NK-92 (cell line): ENCODE data around the gene POLR2C.
A peak's percentile ranks its signal among the peaks of the same experiment; 100 is the strongest.
"Not testable (repeated sequence)": the region's sequence is repeated elsewhere in the genome, so short reads cannot be mapped to it uniquely, and the experiment has no call there.

Source experiments
- DNase-seq: peaks from one replicate; lab custom pipeline; 2025; ENCODE audit not compliant: unreplicated experiment; lab: John Stamatoyannopoulos, UW

POLR2C gene

GRCh38 chr16:57462209-57462977 lies at the start of gene POLR2C:
TSS of gene POLR2C (plus strand) at chr16:57462679. CDS start at chr16:57462725, 46 bp downstream.
- DNase-seq, result peak; percentile 15

DNA sequence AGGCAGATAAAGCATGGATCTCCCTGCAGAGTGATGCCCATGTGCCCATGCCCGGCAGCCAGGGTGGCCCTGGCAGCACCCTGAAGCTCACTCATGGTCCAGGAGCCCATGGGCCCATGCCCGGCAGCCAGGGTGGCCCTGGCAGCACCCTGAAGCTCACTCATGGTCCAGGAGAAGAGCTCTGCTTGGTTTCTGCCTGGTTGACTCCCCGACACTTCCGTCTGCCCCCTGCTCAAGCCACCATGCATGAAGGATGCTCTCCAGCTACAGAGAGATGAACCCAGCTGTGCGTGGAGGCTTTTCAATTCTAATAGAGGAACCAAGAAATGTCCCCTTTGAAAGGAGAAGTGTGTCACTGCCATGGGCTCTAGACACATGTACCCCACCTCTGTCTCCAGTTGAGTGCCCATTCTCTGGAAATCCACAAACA lies 49.2 kb upstream of the POLR2C start:
- DNase-seq, result no peak

- no peak for DNase-seq
These were observed 48.7 kb upstream of the POLR2C start for GRCh38 chr16:57413733-57414132.

- DNase-seq, result no peak
These were observed 46.4 kb upstream of the POLR2C start for GRCh38 chr16:57416084-57416483.

GRCh38 chr16:57419506-57419905 lies 43.0 kb upstream of the POLR2C start:
- no peak for DNase-seq

GRCh38 chr16:57422026-57422944 lies 40.2 kb upstream of the POLR2C start:
- DNase-seq, result no peak

DNA sequence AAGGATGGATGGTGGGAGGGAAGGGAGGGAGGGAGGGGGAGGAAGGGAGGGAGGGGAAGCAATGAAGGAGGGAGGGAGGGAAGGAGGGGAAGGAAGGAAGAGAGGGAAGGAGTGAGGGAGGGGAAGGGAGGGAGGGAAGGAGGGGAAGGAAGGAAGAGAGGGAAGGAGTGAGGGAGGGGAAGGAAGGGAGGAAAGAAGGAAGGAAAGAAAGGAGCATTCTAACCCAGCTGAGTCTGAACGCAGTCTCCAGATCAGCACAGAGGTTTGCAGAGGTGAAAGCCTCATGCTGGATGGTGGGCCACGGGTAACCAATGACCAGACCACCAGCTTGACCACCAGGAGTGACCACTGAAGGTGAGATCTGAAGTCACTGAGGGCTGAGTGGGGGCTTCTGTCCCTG lies 39.3 kb upstream of the POLR2C start:
- no peak for DNase-seq

DNA sequence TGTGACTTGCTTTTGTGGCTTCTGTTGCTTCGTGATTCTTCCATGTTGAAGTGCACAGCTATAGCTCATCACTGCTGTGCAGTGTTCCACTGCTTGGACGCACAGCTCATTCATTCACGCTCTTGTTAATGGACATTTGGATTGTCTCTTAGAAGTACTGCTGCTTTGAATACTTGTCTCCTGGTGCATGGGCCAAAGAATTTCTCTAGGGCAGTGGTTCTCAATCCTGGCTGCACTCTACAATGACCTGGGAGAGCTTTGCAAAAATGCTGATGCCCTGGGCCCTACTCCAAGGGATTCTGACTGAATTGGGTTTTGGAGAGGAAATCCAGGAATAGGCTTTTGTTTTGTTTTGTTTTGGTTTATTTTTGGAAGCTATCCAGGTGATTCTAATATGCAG lies 37.9 kb upstream of the POLR2C start:
- DNase-seq, result no peak

GRCh38 chr16:57426356-57426755 lies 36.1 kb upstream of the POLR2C start:
- no peak for DNase-seq

DNA sequence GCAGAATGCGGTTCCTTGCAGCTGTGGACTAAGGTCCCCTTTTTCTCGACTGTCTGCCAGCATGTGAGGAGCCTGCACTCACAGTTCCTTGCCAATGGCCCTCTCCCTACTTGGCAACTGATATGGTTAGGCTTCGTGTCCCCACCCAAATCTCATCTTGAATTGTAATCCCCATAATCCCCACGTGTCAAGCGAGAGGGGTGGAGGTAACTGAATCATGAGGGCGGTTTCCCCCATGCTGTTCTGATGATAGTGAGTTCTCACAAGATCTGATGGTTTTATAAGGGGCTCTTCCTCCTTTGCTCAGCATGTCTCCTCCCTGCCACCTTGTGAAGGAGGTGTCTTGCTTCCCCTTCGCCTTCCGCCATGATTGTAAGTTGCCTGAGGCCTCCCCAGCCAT lies 35.2 kb upstream of the POLR2C start:
- no peak for DNase-seq

DNA sequence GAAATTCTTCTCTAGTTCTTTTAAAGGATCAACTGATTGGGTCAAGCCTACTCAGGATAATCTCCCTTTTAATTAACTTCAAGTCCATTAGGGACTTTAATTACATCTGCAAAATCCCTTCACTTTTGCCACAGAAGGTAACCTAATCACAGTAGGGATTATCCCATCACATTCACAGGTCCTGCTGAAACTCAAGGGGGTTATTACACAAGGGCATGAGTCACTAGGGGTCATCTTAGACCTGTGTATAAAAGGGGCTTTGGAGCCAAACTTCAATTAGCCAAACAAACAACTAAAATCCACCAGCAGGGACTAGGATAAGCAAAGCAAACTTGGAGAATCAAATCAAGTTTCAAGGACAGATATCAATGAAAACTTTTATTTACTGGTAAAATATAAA lies 34.7 kb upstream of the POLR2C start:
- DNase-seq, result no peak

GRCh38 chr16:57430955-57431354 lies 31.5 kb upstream of the POLR2C start:
- no peak for DNase-seq

DNA sequence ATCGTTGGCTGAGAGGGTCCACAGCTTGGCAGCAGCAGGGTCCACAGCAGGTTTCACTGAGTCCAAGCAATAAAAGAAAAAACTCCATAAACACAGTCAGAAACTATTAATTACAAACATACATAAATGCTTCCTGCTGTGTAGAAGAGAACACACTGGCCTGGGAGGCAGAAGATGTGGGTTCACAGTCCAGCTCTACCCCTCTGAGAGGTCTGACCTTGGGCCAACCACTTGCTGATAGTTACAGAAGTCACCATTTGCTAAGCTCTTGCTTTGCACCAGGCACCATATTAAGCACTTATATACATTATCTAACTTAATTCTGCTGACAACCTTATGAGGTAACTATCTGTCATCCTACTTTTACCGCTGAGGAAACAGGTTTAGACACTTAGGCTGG lies 30.0 kb upstream of the POLR2C start:
- no peak for DNase-seq

DNA sequence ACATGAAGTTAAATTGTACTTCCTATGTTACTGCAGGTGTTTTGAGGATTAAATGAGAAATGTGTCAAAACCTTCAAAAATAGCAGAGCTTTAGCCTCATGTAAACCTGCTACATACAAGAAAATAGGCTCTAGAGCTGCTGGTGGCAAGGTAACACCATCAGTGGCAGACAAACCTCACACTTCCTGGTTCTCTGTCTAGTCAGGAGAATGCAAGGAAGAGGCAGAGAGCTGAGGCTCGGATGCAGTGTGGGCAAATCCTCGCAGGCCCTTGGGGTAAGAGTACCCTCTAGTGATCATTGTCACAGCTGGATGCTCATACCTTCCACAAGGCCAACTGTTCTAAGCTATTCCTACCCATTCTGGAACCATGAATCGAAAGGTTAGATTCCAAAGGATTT lies 29.5 kb upstream of the POLR2C start:
- no peak for DNase-seq

DNA sequence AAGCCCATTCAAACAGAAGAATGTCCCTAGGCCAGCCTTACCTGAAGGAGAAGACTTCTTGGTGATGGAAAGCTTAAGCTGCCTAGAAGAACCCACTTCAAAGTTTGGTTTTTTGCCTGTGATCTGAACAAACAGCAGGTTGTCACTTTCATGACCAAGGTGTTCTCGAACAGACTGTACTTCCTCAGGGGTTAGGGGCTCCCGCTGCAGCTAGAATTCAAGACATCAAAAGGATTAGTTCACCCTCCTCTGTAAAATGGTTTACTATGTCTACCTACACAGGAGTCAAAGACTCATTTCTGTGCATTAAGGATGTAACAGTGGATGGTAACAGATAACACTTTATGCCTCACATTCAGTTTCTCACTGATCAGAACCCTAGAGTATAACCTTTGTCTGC lies 28.5 kb upstream of the POLR2C start:
- no peak for DNase-seq

DNA sequence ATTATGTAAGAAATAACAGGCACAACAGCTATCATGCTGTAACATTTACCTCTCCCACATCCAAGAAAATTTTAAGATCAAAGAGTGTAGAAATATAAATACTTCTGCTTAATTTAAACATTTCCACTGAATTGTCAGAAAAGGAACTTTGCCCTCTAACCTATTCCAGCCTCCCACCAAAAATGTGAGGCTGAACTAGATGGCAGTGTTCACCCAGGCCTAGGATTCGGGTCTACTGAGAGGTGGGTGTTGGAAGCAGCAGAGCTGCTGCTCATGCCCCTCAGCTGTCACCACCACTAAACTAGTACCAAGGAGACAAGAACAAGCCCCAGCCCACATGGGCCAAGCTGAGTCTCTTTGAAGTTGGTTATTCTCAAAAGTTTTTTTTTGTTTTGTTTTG lies 26.6 kb upstream of the POLR2C start:
- DNase-seq, result no peak

- DNase-seq, result not testable (repeated sequence)
These were observed 22.5 kb upstream of the POLR2C start for GRCh38 chr16:57439947-57440346.

DNA sequence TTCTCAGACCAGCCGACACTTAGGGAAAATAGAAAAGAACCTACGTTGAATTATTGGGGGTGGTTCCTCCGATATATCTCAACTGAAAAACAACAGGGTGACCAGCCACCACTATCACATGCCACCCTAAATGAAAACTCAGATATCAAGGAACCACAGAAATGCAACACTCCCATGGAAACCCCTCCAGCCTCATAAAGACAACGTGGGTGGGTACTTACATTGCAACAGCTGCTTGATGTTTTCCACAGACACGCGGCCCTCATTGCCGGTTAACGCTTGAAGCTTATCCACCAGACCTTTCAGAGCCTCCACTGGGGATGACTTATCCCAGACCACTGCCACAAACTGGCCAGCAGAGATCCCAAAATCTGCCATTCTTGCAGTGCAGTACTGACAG lies 21.9 kb upstream of the POLR2C start:
- not testable (repeated sequence) for DNase-seq

DNA sequence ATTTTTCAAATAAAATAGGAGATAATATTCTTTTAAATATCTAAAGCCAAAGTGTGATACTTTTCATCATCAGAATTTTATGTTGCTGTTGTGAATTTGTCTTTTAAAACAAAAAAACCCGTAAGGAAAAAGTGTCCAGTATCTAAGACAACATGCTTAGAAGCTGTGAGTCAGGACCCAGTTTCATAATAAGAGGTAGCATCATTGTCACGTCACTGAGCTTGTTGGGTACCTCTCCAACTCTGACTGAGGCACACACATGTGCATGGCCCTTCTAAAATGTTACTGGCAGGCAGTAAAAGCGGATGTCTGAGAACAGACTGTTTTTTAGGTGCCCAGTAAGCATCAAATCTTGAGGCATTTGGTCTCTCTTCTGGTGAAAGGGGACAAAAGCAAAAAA lies 17.8 kb upstream of the POLR2C start:
- no peak for DNase-seq

DNA sequence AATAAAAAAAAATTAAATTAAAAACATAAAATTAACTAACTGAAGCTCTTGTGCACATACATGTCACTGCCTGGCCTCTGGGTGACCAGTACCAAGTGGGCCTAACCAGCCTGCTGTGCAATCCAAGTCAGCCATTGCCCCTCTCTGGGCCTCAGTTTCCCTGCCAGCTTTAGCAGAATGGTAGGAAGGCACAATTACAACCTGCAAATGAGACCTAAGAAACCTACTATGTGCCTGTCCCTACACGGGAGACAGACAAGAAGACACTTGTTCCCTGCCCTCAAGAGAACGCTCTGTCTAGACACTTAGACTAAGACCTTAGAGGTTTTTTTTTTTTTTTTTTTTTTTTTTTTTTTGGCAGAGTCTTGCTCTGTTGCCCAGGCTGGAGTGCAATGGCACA lies 17.0 kb upstream of the POLR2C start:
- DNase-seq, result no peak

GRCh38 chr16:57446531-57447185 lies 15.8 kb upstream of the POLR2C start:
- DNase-seq, result no peak
